Ovary (tissue), 3 donors: ENCODE measurements around the gene IGSF9B.

Source experiments
- CTCF ChIP-seq, 3 donors: fragments of 450-650 bp in 2 of 3; fragments of 200-600 bp in 1 of 3; IDR thresholded peaks; one replicate each; pipeline versions ENCODE4 v1.5.1 to v1.8.0; 2016 to 2022; ENCODE audit warnings: antibody characterized with exemption in 3 of 3, mild to moderate bottlenecking in 1 of 3
- EP300 ChIP-seq: sonication (generic); formaldehyde crosslinking; IDR thresholded peaks from one replicate; pipeline ENCODE4 v1.6.1; 2017; ENCODE audit warnings: antibody characterized with exemption
- POLR2A ChIP-seq: fragments of 450-650 bp; IDR thresholded peaks from one replicate; pipeline ENCODE4 v1.6.1; 2017; ENCODE audit warnings: antibody characterized with exemption, mild to moderate bottlenecking, moderate library complexity
- donor health status: DM: no; HTN: no; CAD: no.

GRCh38 chr11:133924661-133925060 is 32.1 kb downstream of the IGSF9B start:
- TF ChIP-seq EP300 (no peak), CTCF (IDR thresholded peaks at IDR 0.05) (no peak), POLR2A (no peak)
